A673 (cell line): ENCODE measurements around the gene FLACC1. TPM values are rescaled to one million over a fixed set of nuclear protein-coding genes. Genes with fewer than 3 reads are reported as not detected.

ENCODE experiments used
- BruUV-seq: library from RNA; stranded (reverse); fragments of 400-500 nt; replicated peaks from 2 replicates; lab custom pipeline; 2021; lab: Mats Ljungman, UMichigan
- CTCF ChIA-PET: fragments of 300-600 bp; sonication (Branson Sonifier 250); formaldehyde crosslinking; loops from one replicate; lab custom pipeline; 2022; ENCODE audit warnings: antibody characterized with exemption; lab: Charles Lee
- POLR2A ChIA-PET: fragments of 300-600 bp; sonication (Branson Sonifier 250); formaldehyde crosslinking; loops from one replicate; lab custom pipeline; 2022; ENCODE audit warnings: antibody characterized with exemption; ENCODE audit not compliant: low non-redundant PET; lab: Charles Lee
- DNase-seq: peaks from one replicate; pipeline ENCODE4 v3.0.0-alpha.2; 2015; ENCODE audit warnings: low spot score
- H3K27ac ChIP-seq: fragments of 200-600 bp; sonication (generic); 2 replicates; pipeline ENCODE4 v1.5.1; 2016; ENCODE audit warnings: mixed run types, low read depth, mild to moderate bottlenecking, mixed read lengths, antibody characterized with exemption, low read length; ENCODE audit not compliant: poor library complexity, severe bottlenecking
- H3K27me3 ChIP-seq: fragments of 200-600 bp; sonication (generic); replicated peaks from 2 replicates; pipeline ENCODE4 v1.6.1; 2017; ENCODE audit warnings: mixed run types, low read depth, mild to moderate bottlenecking, mixed read lengths, antibody characterized with exemption, low read length; ENCODE audit not compliant: insufficient read depth, poor library complexity
- H3K36me3 ChIP-seq: fragments of 200-600 bp; sonication (generic); 2 replicates; pipeline ENCODE4 v1.6.1; 2016; ENCODE audit warnings: mixed run types, mild to moderate bottlenecking, mixed read lengths, antibody characterized with exemption, low read length; ENCODE audit not compliant: insufficient read depth, poor library complexity, severe bottlenecking
- H3K4me1 ChIP-seq: fragments of 200-600 bp; sonication (generic); 2 replicates; pipeline ENCODE4 v1.6.1; 2017; ENCODE audit warnings: mixed run types, mild to moderate bottlenecking, mixed read lengths, antibody characterized with exemption, low read length; ENCODE audit not compliant: insufficient read depth, poor library complexity, severe bottlenecking
- H3K4me3 ChIP-seq: fragments of 200-600 bp; sonication (generic); 2 replicates; pipeline ENCODE4 v1.5.1; 2016; ENCODE audit warnings: low read depth, mixed run types, mild to moderate bottlenecking, mixed read lengths, low read length; ENCODE audit not compliant: poor library complexity, severe bottlenecking
- H3K9me3 ChIP-seq: fragments of 200-600 bp; sonication (generic); 2 replicates; pipeline ENCODE4 v1.6.1; 2016; ENCODE audit warnings: mixed run types, low read depth, mild to moderate bottlenecking, mixed read lengths, antibody characterized with exemption, low read length; ENCODE audit not compliant: poor library complexity, severe bottlenecking
- CTCF ChIP-seq: fragments of 300-800, 200-600 bp; sonication (generic); conservative IDR thresholded peaks from 2 replicates; pipeline ENCODE4 v1.5.1; 2017; ENCODE audit warnings: low read depth, mild to moderate bottlenecking, antibody characterized with exemption, low read length, moderate library complexity, mixed read lengths
- EZH2 ChIP-seq: fragments of 200-600 bp; sonication (generic); IDR thresholded peaks from 2 replicates; pipeline ENCODE4 v1.6.1; 2017; ENCODE audit warnings: borderline replicate concordance, low read depth, mild to moderate bottlenecking, mixed read lengths, antibody characterized with exemption, low read length; ENCODE audit not compliant: poor library complexity, severe bottlenecking
- intact Hi-C: fragments of 100-400 bp; cut with micrococcal nuclease; formaldehyde crosslinking; loops from one replicate; pipeline ENCODE4 v1.10.0; 2022; ENCODE audit not compliant: unreplicated experiment
- total RNA-seq: library from RNA; stranded (reverse); gene quantifications from 2 replicates; pipeline ENCODE4 v1.2.3, GENCODE V29; 2021

FLACC1 gene
- total RNA-seq, 1 experiment from 2014 or later, result 2.4 TPM

DNA sequence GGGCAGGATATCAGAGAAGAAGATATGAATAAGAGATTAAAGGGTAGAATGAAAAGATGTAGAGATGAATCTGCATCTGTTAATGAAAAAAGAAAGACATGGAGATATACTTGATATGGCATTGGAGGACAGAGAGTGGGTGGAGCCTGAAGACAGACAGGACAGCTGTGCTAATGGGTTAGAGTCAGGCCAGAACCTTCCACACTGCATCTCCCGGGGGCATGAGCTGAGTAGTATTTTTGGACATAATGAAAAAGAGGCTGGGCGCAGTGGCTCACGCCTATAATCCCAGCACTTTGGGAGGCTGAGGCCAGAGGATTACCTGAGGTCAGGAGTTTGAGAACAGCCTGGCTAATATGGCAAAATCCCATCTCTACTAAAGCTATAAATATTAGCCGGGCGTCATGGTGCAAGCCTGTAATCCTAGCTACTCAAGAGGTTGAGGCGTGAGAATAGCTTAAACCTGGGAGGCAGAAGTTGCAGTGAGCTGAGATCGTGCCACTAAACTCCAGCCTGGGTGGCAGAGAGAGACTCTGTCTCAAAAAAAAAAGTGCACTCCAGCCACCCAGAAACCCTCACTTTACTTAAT, 11.4 kb downstream of the FLACC1 start:
- no peak for DNase-seq
- POLR2A ChIA-PET, result no interaction called here
- Histone ChIP-seq H3K4me1 (no peaks in the 10 kb centered on the region), H3K27ac (no peak overlapping the region), H3K4me3 (no peak overlapping the region), H3K9me3 (no peaks in the 10 kb centered on the region), H3K27me3 (no peaks in the 10 kb centered on the region), H3K36me3 (no peaks in the 10 kb centered on the region)
- BruUV-seq, result no TSS peak
- CTCF ChIA-PET, result interaction anchor here (0.6 kb wide), 1 partner anchor 17 kb away, joined by 7 read pairs; no protein-coding TSS in a partner anchor
- TF ChIP-seq CTCF, result no peak
- TF ChIP-seq EZH2, result no peak
- intact Hi-C loops, result no loop called here

- H3K9me3 ChIP-seq, result no peaks in the 10 kb centered on the region
- CTCF ChIA-PET, result no interaction called here
These were observed 12.3 kb downstream of the FLACC1 start for GRCh38 chr2:201344663-201345366.

GRCh38 chr2:201343559-201343958, 13.6 kb downstream of the FLACC1 start:
- CTCF ChIA-PET, result interaction anchor here (0.5 to 0.6 kb wide), 2 partner anchors 38 to 62 kb away, joined by 6 to 7 read pairs; no protein-coding TSS in a partner anchor
- Histone ChIP-seq H3K4me3 (no peak overlapping the region), H3K4me1 (no peaks in the 10 kb centered on the region), H3K9me3 (no peaks in the 10 kb centered on the region), H3K27ac (no peak overlapping the region), H3K27me3 (no peaks in the 10 kb centered on the region), H3K36me3 (no peaks in the 10 kb centered on the region)
- POLR2A ChIA-PET, result no interaction called here
- BruUV-seq, result no TSS peak
- intact Hi-C loops, result no loop called here
- DNase-seq, result no peak
- TF ChIP-seq CTCF (no peak), EZH2 (no peak)

More at GRCh38 chr2:201344663-201345366, 12.3 kb downstream of the FLACC1 start:
- DNase-seq, result peak; percentile 15
- no peak overlapping the region for H3K27ac ChIP-seq
- H3K36me3 ChIP-seq, result no peaks in the 10 kb centered on the region
- TF ChIP-seq CTCF (0 out of 2 replicates have a peak, but pooled peaks have one; percentile 8), EZH2 (no peak)
- no peaks in the 10 kb centered on the region for H3K27me3 ChIP-seq
- BruUV-seq, result no TSS peak
- no peak overlapping the region for H3K4me3 ChIP-seq
- H3K4me1 ChIP-seq, result no peaks in the 10 kb centered on the region
- intact Hi-C loops, result no loop called here
- POLR2A ChIA-PET, result no interaction called here
